Measurements from ENCODE around the gene CST3. TPM values are rescaled to one million over a fixed set of nuclear protein-coding genes. Genes with fewer than 3 reads are reported as not detected.

CST3 gene
- total and polyA plus RNA-seq, 4 donors, result 238 to 780 (median 641) TPM

- 85 to 86% methylated on average over 10 of the region's 10 CpGs for WGBS, 2 donors
- DNase-seq, result no peak
Observed at GRCh38 chr20:23588434-23589403, 49.0 kb downstream of the CST3 start.

GRCh38 chr20:23587631-23588030 lies 50.1 kb downstream of the CST3 start:
- TF ChIP-seq CTCF (IDR thresholded peaks at IDR 0.05; ENCODE audit: control extremely low read depth, extremely low read depth), result no peak

More at GRCh38 chr20:23588434-23589403, 49.0 kb downstream of the CST3 start:
- Histone ChIP-seq H3K4me1 (ENCODE audit: control insufficient read depth in 5 of 5, insufficient read depth in 5 of 5, low read length in 5 of 5) (no peaks in the 10 kb centered on the region), H3K9ac (ENCODE audit: insufficient read depth in 1 of 2, low read length in 2 of 2) (no peak overlapping the region), H3K9me3 (ENCODE audit: control insufficient read depth in 4 of 4, insufficient read depth in 3 of 4, low read length in 3 of 4) (peaks cover 0 to 4% (median 0%) of the 10 kb centered on the region in 4 donors), H3K27me3 (ENCODE audit: control insufficient read depth in 3 of 3, insufficient read depth in 3 of 3, low read length in 2 of 3) (no peaks in the 10 kb centered on the region), H3K36me3 (ENCODE audit: control insufficient read depth in 4 of 4, insufficient read depth in 4 of 4, low read length in 4 of 4) (no peaks in the 10 kb centered on the region), H3K27ac (ENCODE audit: low read depth in 1 of 2, low read length in 1 of 2) (no peak overlapping the region), H3K4me3 (no peak overlapping the region)
- no peak for TF ChIP-seq CTCF (IDR thresholded peaks at IDR 0.05; ENCODE audit: control extremely low read depth, extremely low read depth)
- no peak for ATAC-seq (ENCODE audit: insufficient read depth, low FRiP score)

GRCh38 chr20:23586735-23587525 lies 50.8 kb downstream of the CST3 start:
- ATAC-seq (ENCODE audit: insufficient read depth, low FRiP score) (no peak), DNase-seq (no peak)
- Histone ChIP-seq H3K4me1 (ENCODE audit: control insufficient read depth in 5 of 5, insufficient read depth in 5 of 5, low read length in 5 of 5) (no peaks in the 10 kb centered on the region), H3K27me3 (ENCODE audit: control insufficient read depth in 3 of 3, insufficient read depth in 3 of 3, low read length in 2 of 3) (no peaks in the 10 kb centered on the region), H3K36me3 (ENCODE audit: control insufficient read depth in 4 of 4, insufficient read depth in 4 of 4, low read length in 4 of 4) (no peaks in the 10 kb centered on the region), H3K4me3 (no peak overlapping the region), H3K27ac (ENCODE audit: low read depth in 1 of 2, low read length in 1 of 2) (no peak overlapping the region), H3K9ac (ENCODE audit: insufficient read depth in 1 of 2, low read length in 2 of 2) (no peak overlapping the region), H3K9me3 (ENCODE audit: control insufficient read depth in 4 of 4, insufficient read depth in 3 of 4, low read length in 3 of 4) (peaks cover 0 to 4% (median 0%) of the 10 kb centered on the region in 4 donors)
- no peak for TF ChIP-seq CTCF (IDR thresholded peaks at IDR 0.05; ENCODE audit: control extremely low read depth, extremely low read depth)
- 78 to 86% methylated on average over 13 of the region's 13 CpGs for WGBS, 2 donors

More at GRCh38 chr20:23587631-23588030, 50.1 kb downstream of the CST3 start:
- Histone ChIP-seq H3K27ac (ENCODE audit: low read depth in 1 of 2, low read length in 1 of 2) (no peak overlapping the region), H3K4me1 (ENCODE audit: control insufficient read depth in 5 of 5, insufficient read depth in 5 of 5, low read length in 5 of 5) (no peaks in the 10 kb centered on the region), H3K9ac (ENCODE audit: insufficient read depth in 1 of 2, low read length in 2 of 2) (no peak overlapping the region), H3K27me3 (ENCODE audit: control insufficient read depth in 3 of 3, insufficient read depth in 3 of 3, low read length in 2 of 3) (no peaks in the 10 kb centered on the region), H3K36me3 (ENCODE audit: control insufficient read depth in 4 of 4, insufficient read depth in 4 of 4, low read length in 4 of 4) (no peaks in the 10 kb centered on the region), H3K4me3 (no peak overlapping the region), H3K9me3 (ENCODE audit: control insufficient read depth in 4 of 4, insufficient read depth in 3 of 4, low read length in 3 of 4) (peaks cover 0 to 4% (median 0%) of the 10 kb centered on the region in 4 donors)
- no peak for ATAC-seq (ENCODE audit: insufficient read depth, low FRiP score)
- no peak for DNase-seq
- 89 to 90% methylated on average over 7 of the region's 7 CpGs for WGBS, 2 donors

All from lung (tissue), 12 donors.